HL-60 (cell line): ENCODE data around the gene PPL.

Source experiments
- CTCF ChIP-seq: IDR thresholded peaks from one replicate; pipeline ENCODE4 v1.5.1; 2011; ENCODE audit warnings: low read length, control low read depth, inconsistent platforms; ENCODE audit not compliant: insufficient read depth
- GABPA ChIP-seq: IDR thresholded peaks from 2 replicates; pipeline ENCODE4 v1.6.1; 2012; ENCODE audit warnings: low read depth
- POLR2AphosphoS5 ChIP-seq: IDR thresholded peaks from 2 replicates; pipeline ENCODE4 v1.6.1; 2012; ENCODE audit warnings: low read depth

GRCh38 chr16:4948903-4949766, 12.2 kb upstream of the PPL start:
- TF ChIP-seq CTCF (no peak), POLR2AphosphoS5 (no peak), GABPA (no peak)
